Keratinocyte (primary cell): ENCODE measurements around the gene TRIM8.

Experiments
- CTCF ChIP-seq, 3 experiments: IDR thresholded peaks in 1 of 3; conservative IDR thresholded peaks in 1 of 3; optimal IDR thresholded peaks in 1 of 3; 2 replicates in 2 of 3; 3 replicates in 1 of 3; pipeline versions ENCODE3 to v1.5.1; 2011; ENCODE audit warnings: low read length in 3 of 3, mild to moderate bottlenecking in 3 of 3, moderate library complexity in 2 of 3, control low read depth in 1 of 3, inconsistent platforms in 1 of 3; ENCODE audit not compliant: insufficient read depth in 2 of 3; ENCODE audit errors: extremely low read depth in 1 of 3
- EZH2 ChIP-seq: IDR thresholded peaks from one replicate; pipeline ENCODE4 v1.6.1; 2012; ENCODE audit warnings: inconsistent platforms, mild to moderate bottlenecking, low read length, moderate library complexity

GRCh38 chr10:102633848-102634247 is 10.4 kb upstream of the TRIM8 start:
- TF ChIP-seq CTCF (optimal IDR thresholded peaks at IDR 0.05 in 1 of 3, IDR thresholded peaks at IDR 0.05 in 1 of 3, conservative IDR thresholded peaks at IDR 0.05 in 1 of 3; ENCODE audit: extremely low read depth in 1 of 3, insufficient read depth in 2 of 3, low read length in 3 of 3) (no peak), EZH2 (no peak)
